HepG2 (cell line): ENCODE results near the gene CCT3. TPM values are rescaled to one million over a fixed set of nuclear protein-coding genes. Genes with fewer than 3 reads are reported as not detected.
A peak's percentile ranks its signal among the peaks of the same experiment; 100 is the strongest.

ENCODE experiments used
- HNRNPUL1 ChIP-seq: fragments of 200-400 bp; formaldehyde crosslinking; IDR thresholded peaks from 2 replicates; pipeline ENCODE4 v1.6.1; 2017; ENCODE audit warnings: low read depth, mild to moderate bottlenecking, low read length, moderate library complexity
- KAT8 ChIP-seq: IDR thresholded peaks from 2 replicates; pipeline ENCODE4 v1.6.1; 2016; ENCODE audit warnings: missing genetic modification reagents, missing compliant biosample characterization
- MAZ ChIP-seq, 2 experiments: sonication (generic) in 1 of 2; formaldehyde crosslinking in 1 of 2; IDR thresholded peaks; 2 replicates each; pipeline versions ENCODE4 v1.5.0 to v1.6.1; 2012 to 2020; ENCODE audit warnings: low read depth in 2 of 2, mild to moderate bottlenecking in 2 of 2, borderline replicate concordance in 1 of 2, improper control_type of control experiment in 1 of 2, low read length in 1 of 2, missing genetic modification reagents in 1 of 2, moderate library complexity in 1 of 2
- SUZ12 ChIP-seq: fragments of 150-350 bp; IDR thresholded peaks from 2 replicates; pipeline ENCODE4 v1.6.1; 2014; ENCODE audit warnings: low read depth, low read length
- TGIF2 ChIP-seq: IDR thresholded peaks from 2 replicates; pipeline ENCODE4 v1.6.1; 2016; ENCODE audit warnings: control low read depth, missing compliant biosample characterization
- ZBTB20 ChIP-seq: sonication (generic); formaldehyde crosslinking; IDR thresholded peaks from 2 replicates; pipeline ENCODE4 v1.8.1; 2023; ENCODE audit warnings: missing genetic modification reagents, low read depth, mild to moderate bottlenecking, borderline replicate concordance
- ZC3H13 ChIP-seq: sonication (generic); formaldehyde crosslinking; IDR thresholded peaks from 2 replicates; pipeline ENCODE4 v1.8.1; 2023; ENCODE audit warnings: mild to moderate bottlenecking, missing genetic modification reagents, moderate library complexity
- ZNF12 ChIP-seq: sonication (generic); formaldehyde crosslinking; IDR thresholded peaks from 2 replicates; pipeline ENCODE4 v1.5.0; 2020; ENCODE audit warnings: missing genetic modification reagents
- ZNF317 ChIP-seq: sonication (generic); formaldehyde crosslinking; IDR thresholded peaks from 2 replicates; pipeline ENCODE4 v1.5.0; 2020; ENCODE audit warnings: mild to moderate bottlenecking, missing genetic modification reagents
- ZNF318 ChIP-seq: sonication (generic); formaldehyde crosslinking; IDR thresholded peaks from 2 replicates; pipeline ENCODE4 v1.4.0; 2020; ENCODE audit warnings: mild to moderate bottlenecking, missing genetic modification reagents
- ZNF407 ChIP-seq: sonication (generic); formaldehyde crosslinking; IDR thresholded peaks from one replicate; pipeline ENCODE4 v1.5.1; 2020; ENCODE audit warnings: mild to moderate bottlenecking, missing genetic modification reagents; ENCODE audit errors: not compliant biosample characterization
- ZNF660 ChIP-seq: sonication (generic); formaldehyde crosslinking; IDR thresholded peaks from 2 replicates; pipeline ENCODE4 v1.5.1; 2020; ENCODE audit warnings: mild to moderate bottlenecking, low read depth, missing genetic modification reagents, borderline replicate concordance
- polyA plus RNA-seq, 8 experiments: library from polyadenylated mRNA; depleted of rRNA in 3 of 8; stranded (reverse) in 7 of 8; unstranded in 1 of 8; fragments of >200 nt; fragmentation: Illumina TruSeq in 4 of 8; extraction: Trizol in 4 of 8; gene quantifications; 2 replicates each; pipeline versions ENCODE4 v1.2.1 to v1.2.3, GENCODE V29; 2011 to 2016; ENCODE audit warnings: low read depth in 4 of 8, missing spikeins in 1 of 8, mixed read lengths in 1 of 8; ENCODE audit not compliant: insufficient read depth in 1 of 8
- total RNA-seq, 5 experiments: library from RNA; depleted of rRNA; stranded (reverse); fragments of >200 nt; fragmentation: Illumina TruSeq; extraction: Trizol; gene quantifications; 2 replicates each; pipeline ENCODE4 v1.2.3, GENCODE V29; 2016; ENCODE audit warnings: low read depth in 1 of 5

CCT3 gene
- total and polyA plus RNA-seq, 2 of the 13 experiments (the other 11 are each of a cell fraction or from before 2014, with no cell fraction given): 319 to 615 TPM

- no peak for TF ChIP-seq ZNF407 (CRISPR knock-in tag)
- no peak for TF ChIP-seq ZC3H13 (CRISPR knock-in tag)
- no peak for TF ChIP-seq SUZ12
- no peak for TF ChIP-seq ZNF12 (CRISPR knock-in tag)
- no peak for TF ChIP-seq ZNF660 (CRISPR knock-in tag)
- TF ChIP-seq TGIF2 (CRISPR knock-in tag): 0 out of 2 replicates have a peak, but pooled peaks have one; percentile 46
- peak; percentile 37; the same call in 1 of the 2 replicates for TF ChIP-seq KAT8 (CRISPR knock-in tag)
- TF ChIP-seq MAZ (IDR thresholded peaks at IDR 0.05; ENCODE audit: borderline replicate concordance, low read depth, low read length): peak; percentile 53; the same call in 1 of the 2 replicates
- peak; percentile 69 for TF ChIP-seq MAZ (CRISPR knock-in tag; IDR thresholded peaks at IDR 0.05; ENCODE audit: low read depth)
- peak; percentile 66; the same call in 1 of the 2 replicates for TF ChIP-seq ZBTB20 (CRISPR knock-in tag)
- no peak for TF ChIP-seq HNRNPUL1
- 0 out of 2 replicates have a peak, but pooled peaks have one; percentile 34 for TF ChIP-seq ZNF317
- TF ChIP-seq ZNF318 (CRISPR knock-in tag): 0 out of 2 replicates have a peak, but pooled peaks have one; percentile 28
Observed at GRCh38 chr1:156356875-156357534, 18.9 kb upstream of the CCT3 start (continued).
